OCI-M1 (cell line): ENCODE results near the gene ARID3C.

Source experiments
- DNase-seq: peaks from one replicate; lab custom pipeline; 2025; lab: John Stamatoyannopoulos, UW

The ARID3C gene

DNA sequence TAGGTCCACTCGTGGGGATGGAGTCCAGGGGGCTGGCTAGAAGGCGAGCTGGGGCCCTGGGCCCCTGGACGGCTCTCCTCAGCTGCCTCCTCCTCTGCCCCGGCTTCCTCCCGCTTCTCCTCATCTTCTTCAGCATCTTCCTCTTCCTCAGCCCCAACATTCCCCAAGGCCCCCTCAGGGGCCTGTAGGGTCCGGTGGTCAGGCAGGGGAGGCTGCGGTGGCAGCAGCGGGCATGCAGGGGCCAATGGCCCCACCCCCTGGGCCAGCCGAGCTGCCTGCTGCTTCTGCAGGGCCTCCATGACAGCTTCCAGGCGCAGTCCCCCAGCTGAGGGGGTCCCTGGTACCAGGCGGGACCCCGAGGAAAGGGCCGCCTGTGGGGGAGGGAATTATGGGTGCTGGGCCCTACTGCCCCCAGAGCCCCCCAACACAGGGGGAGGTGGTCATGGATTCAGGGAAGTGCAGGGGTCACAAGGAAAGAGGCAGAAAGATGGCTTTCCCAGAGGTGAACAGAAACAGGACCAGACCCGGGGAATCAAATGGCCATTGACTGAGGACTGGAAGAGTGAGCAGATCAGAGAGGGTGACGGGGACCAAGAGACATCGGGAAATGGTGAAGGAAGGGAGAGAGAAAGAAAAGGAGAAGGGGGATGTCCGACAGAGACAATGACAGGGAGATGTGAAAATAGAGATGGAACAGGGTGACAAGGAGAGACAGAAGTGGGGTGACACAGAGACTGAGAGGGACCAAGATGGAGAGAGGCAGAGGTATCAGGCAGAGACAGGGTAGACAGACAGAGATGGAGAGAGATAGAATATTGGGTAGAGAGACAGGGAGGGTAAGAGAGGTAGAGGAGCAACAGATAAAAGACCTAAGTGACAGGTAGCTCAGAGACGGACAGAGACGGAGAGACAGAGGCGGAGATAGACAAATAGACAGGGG lies 880 bp downstream of the ARID3C start:
- DNase-seq = no peak

GRCh38 chr9:34625186-34625486 lies 3.7 kb downstream of the ARID3C start:
- DNase-seq = no peak

DNA sequence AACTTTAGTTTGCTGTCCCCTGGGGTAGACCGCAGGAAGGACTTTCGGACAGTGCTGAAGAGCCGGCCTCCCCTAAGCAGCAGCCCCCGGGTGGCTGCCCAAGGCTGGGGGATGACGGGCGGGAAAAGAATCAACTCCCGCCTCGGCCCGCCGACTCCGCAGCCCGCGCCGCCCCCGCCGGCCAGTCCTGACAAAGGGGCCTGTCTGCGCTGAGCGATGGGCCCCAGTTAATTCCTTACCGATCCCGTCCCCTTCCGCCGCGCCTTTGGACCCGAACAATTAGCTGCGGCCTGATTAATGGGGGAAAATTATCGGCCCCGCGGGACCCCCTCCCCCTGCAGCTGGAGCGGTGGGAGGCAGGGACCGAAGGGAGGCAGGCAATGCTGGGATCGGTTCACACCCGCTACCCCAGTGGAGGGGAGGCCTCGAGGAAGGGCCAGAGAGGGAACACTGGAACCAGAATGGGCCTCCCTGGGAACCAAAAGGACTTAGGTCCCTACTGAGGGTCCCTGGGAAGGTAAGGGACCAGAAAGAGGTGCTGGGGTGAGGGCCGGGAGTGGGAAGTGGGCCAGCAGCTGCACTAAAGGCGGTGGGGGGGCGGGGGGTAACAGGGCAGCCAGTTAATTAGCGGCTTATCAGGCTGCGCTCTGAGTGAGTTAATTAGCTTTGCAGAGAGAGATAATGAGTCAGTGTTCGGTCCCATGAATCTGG lies 4.2 kb downstream of the ARID3C start:
- no peak for DNase-seq

- DNase-seq = no peak
Observed at GRCh38 chr9:34623374-34624235, 5.3 kb downstream of the ARID3C start.

GRCh38 chr9:34620061-34620994 lies 8.5 kb downstream of the ARID3C start, which contains the start of gene DCTN3:
Gene DCTN3 (minus strand): TSS chr9:34620495. CDS start chr9:34620464, 31 bp downstream.
- DNase-seq = peak; percentile 97

DNA sequence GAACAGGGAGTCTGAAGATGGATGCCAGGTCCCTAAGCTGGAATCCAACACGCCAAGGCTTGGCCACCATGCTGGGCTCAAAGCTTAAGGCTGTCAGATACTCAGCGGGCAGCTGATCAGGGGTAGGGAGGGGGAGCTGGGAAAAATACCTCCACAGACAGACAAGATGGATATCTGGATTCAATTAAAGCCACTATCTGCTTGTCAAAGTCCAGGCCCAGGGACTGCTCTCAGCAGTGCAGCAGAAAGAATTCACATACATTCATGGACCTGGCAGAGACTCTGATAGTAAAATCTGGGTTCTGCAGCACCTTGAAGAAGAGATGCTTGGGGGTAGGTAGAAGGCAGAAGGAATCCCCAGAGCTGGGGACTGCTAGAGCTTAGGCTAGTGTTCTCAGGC lies 13.7 kb downstream of the ARID3C start:
- DNase-seq = no peak

DNA sequence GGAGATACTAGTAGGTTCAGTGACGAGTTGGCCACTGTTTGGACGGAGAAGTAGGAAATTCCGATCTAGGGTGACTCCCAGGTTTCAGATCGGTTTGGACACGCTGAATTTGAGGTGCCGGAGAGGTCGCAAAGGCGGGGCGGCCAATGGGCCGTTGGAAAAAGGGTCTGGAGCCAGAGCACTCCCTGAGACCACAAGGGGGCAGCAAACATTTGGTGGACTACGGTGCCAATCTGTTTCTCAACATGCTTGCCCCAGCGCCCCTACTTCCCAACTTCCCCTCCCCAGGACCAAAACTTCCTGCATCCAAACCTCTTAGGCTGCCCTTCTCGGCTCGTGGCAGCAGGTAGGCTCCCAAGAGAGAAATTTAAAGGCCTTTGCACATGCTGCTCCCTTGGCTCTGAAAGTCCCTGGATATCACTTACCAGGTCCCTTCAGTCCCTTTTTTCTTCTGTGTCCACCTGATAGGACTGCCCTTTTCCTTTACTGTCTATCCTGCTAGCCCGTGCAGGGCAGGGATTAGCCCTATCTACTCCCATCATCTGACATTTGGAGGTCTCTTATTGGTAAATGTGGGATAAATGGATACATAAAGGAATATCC lies 16.0 kb downstream of the ARID3C start:
- peak; percentile 87 for DNase-seq

DNA sequence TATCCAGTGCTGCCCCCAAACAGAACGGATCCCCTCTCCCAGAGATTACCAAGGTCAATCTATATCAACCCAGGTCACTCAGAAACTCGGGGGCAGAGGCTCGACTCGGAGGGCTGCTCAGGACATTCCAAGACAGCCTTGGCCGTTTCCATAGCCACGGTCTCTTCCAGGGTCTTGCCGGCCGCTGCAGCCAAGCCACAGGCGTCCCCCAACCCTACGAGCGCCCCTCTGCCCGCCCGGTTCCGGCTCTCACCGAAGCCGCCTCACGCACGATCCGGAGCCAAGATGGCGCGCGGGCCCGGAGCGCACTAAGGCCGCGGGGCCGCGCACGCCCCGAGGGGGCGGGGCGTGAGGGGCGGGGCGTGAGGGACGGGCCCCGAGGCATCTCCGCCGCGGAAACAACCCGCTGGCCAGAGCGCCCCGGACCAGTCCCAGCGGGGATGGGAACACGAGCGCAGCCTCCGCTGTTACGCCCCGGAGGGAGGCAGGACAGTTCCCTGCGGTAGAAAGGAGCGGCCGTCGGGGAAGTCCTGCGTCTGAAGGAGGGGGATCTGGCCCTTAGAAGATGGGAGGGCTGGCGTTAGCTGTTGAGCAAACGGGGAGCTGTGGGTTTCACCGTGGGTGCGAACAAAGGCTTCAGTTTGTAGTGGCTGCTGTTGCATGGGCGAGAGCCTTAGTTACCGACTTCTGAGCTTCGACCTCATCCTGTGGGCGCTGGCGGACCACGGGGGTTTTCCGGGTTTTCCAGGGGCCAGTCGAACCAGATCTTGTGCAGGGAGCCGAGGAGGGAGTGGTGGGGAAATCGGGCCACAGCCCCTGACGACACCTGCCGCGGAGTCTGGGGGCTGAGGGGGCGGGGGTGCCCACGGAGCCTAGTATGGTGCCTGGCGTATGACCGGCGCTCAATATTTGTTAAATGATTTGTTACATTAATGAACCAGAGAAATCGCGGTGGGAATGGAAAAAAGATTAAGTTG lies 16.8 kb downstream of the ARID3C start, which contains the start of gene RPP25L:
Gene RPP25L, minus strand, starts transcription at position 287 of the 977 bp plus-strand sequence. CDS start 801 bp downstream, outside the sequence.
- peak; percentile 90 for DNase-seq

DNA sequence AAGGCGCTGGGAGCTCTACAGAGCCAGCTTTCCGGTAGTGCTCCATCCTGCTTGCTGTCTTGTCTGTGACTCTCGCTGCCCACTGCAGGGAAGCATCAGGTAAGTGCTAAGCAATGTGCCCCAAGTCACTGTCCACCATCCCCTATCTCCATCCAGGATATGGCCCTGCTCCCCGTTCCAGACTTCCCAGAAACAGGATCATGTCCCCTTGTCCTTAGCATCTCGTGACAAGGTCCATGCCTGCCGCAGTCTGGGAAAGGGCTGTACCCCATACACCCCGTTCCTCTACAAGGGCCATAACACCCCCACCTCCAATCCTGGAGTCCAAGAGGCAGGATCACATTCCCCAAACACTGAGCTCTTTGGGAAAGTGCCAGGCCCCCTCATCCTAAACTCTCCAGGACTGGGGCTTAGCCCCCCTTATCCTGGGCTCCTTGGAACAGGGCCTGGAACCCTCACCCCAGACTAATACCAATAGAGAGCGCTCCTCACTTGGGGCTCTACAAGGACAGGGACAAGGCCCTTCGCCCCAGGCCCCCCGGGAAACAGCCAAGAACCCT lies 17.5 kb downstream of the ARID3C start:
- no peak for DNase-seq

DNA sequence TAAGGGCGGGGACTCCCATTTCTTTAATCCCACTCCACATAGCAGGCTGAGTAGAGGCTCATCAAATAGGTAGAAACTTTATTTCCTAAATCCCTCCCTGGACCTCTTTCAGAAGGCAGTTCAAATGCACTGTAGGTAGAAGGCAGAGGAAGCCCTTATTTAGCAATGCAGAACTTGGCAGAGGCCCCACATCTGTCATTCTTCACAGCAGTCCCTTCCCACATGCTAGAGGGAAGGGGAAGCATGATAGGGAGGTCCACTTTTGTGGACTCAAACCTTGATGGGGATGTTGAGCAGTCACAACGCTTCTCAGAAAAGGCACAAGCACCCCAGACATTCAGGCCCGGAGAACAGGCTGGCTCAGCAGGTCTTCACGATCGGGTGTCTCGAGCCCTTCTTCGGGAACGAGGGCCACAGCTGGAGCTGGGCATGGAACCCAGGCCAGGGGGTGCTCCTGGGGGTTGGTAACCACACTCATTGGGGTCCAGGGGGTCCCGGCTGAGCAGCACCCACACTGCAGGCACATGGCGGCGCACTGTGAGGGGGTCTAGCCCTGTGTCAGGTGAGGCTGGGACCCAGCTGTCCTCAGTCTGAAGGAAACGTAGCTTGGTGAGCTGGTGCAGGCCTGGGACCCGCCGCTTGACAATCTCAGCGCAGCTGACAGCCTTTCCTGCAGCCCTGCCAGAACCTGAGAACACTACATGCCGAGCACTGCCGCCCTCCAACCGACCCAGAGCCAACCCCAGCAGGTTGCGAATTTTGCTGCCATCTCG lies 18.2 kb downstream of the ARID3C start:
- DNase-seq = peak; percentile 16

- DNase-seq = no peak
Observed at GRCh38 chr9:34607331-34607730, 21.5 kb downstream of the ARID3C start.

- no peak for DNase-seq
Observed at GRCh38 chr9:34606905-34607304, 22.0 kb downstream of the ARID3C start.

DNA sequence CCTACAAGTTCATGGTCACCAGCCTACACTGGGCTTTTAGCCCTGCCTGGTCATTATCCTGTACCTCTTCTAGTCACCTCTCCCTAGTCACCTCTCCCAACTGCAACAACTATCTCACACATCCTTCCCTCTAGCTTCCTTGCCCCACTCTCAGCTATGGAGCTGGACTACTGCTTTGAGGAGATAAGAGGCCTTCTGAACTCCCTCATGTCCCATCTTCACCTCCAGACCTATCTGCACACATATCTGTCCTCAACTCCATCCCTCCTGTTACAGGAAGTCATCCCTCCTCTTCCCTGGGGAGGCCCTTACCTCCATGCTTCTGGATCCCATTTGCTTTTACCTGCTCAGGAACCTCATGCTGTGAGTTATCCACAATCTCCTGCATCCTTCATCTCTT lies 22.7 kb downstream of the ARID3C start:
- DNase-seq = no peak

DNA sequence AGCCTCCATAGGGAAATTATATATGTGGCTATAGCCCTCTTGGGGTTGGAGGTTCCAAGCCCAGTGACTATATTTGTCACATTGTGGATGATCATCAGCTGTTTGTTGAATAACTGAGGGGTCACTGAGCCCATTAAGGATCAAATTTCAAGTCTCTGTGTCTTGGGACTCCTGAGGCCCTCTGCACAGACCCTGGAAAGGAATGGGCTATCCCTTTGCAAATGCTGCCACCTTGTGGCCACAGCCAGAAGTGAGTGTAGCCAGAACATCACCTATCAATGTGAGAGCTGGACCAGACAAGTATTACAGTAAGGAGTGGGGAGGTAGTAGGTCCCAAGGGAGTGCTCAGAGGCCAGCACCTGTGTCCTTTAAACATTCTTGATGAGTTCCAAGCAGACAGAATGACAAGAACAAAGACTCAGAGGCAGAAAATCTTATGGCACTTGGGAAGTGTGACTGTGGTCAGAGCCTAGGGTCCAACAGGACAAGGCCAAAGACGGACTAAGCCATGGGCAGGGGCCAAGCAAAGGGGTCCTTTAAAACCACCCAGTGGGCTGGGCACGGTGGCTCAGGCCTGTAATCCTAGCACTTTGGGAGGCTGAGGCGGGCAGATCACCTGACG lies 25.1 kb downstream of the ARID3C start:
- peak; percentile 86 for DNase-seq

DNA sequence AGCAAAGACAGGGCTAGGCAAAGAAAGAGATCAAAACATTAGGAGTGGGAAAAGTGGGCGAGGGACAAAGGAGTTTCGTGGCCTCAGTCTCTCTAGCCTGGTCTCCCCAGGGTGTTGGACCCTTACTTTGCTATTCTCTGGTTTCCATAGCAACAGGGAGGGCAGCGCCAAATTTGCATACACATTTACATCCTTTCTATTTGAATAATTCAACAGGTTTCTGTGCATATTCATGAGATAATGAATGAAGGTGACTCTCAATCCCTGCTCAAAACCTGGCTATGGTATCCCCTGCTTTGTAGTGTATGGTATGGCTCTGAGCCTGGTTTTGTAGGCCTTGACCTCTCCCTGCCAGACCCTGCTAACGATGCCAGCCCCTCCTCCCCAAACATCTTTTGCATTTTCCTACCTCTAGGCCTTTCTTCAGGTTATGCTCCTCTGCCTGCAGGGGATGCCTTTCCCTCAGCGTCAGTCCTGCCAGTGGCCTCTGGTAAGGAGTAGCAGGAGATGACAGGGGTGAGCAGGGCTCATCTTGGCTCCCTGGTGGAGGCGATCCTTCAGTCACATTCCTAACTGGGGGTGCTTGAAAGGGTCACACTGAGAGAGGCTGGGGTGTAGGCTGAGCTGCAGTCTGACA lies 26.8 kb downstream of the ARID3C start:
- DNase-seq = no peak

GRCh38 chr9:34600908-34601307 lies 28.0 kb downstream of the ARID3C start:
- DNase-seq = no peak

GRCh38 chr9:34599546-34599945 lies 29.3 kb downstream of the ARID3C start:
- peak; percentile 10 for DNase-seq
